GM23338 (cell line): ENCODE results near the gene TNPO3. TPM values are rescaled to one million over a fixed set of nuclear protein-coding genes. Genes with fewer than 3 reads are reported as not detected.

Source experiments
- ATAC-seq: fragments of 200-7000 bp; cut with Tn5 transposase; 3 replicates; pipeline ENCODE4 v1.9.1; 2020
- DNase-seq: peaks from one replicate; pipeline ENCODE4 v3.0.0-alpha.2; 2015; ENCODE audit warnings: low spot score
- H2AFZ ChIP-seq: fragments of 200-600 bp; sonication (generic); 2 replicates; pipeline ENCODE4 v1.8.0; 2016; ENCODE audit warnings: antibody characterized with exemption, mild to moderate bottlenecking, moderate library complexity
- H3F3A ChIP-seq: fragments of 200-600 bp; sonication (generic); replicated peaks from 2 replicates; pipeline ENCODE4 v1.8.0; 2017; ENCODE audit warnings: antibody characterized with exemption, mixed run types, low read depth
- H3K27ac ChIP-seq: fragments of 200-600 bp; sonication (generic); 2 replicates; pipeline ENCODE4 v1.6.1; 2016; ENCODE audit warnings: low read depth
- H3K27me3 ChIP-seq: fragments of 200-600 bp; sonication (generic); 2 replicates; pipeline ENCODE4 v1.8.0; 2016; ENCODE audit warnings: mild to moderate bottlenecking, mixed run types, moderate library complexity; ENCODE audit not compliant: insufficient read depth
- H3K36me3 ChIP-seq: fragments of 200-600 bp; sonication (generic); 2 replicates; pipeline ENCODE4 v1.8.0; 2016; ENCODE audit warnings: mild to moderate bottlenecking; ENCODE audit not compliant: insufficient read depth
- H3K4me1 ChIP-seq: fragments of 200-600 bp; sonication (generic); 2 replicates; pipeline ENCODE4 v1.8.0; 2016; ENCODE audit warnings: mild to moderate bottlenecking, moderate library complexity; ENCODE audit not compliant: insufficient read depth
- H3K4me2 ChIP-seq: fragments of 200-600 bp; sonication (generic); 2 replicates; pipeline ENCODE4 v1.7.1; 2017; ENCODE audit warnings: mixed run types
- H3K4me3 ChIP-seq: fragments of 200-600 bp; sonication (generic); 2 replicates; pipeline ENCODE4 v1.6.1; 2016; ENCODE audit warnings: mixed run types
- H3K79me2 ChIP-seq: fragments of 200-600 bp; sonication (generic); replicated peaks from 2 replicates; pipeline ENCODE4 v1.8.0; 2017; ENCODE audit warnings: mild to moderate bottlenecking; ENCODE audit not compliant: insufficient read depth
- H3K9me2 ChIP-seq: fragments of 200-600 bp; sonication (generic); 2 replicates; pipeline ENCODE4 v1.8.0; 2017; ENCODE audit not compliant: insufficient read depth
- H4K20me1 ChIP-seq: fragments of 200-600 bp; sonication (generic); replicated peaks from 2 replicates; pipeline ENCODE4 v1.8.0; 2017; ENCODE audit warnings: mild to moderate bottlenecking; ENCODE audit not compliant: insufficient read depth
- H3K27ac Mint-ChIP-seq: 2 replicates; pipeline ENCODE4 v1.8.0; 2020; ENCODE audit warnings: inconsistent platforms, mild to moderate bottlenecking, moderate library complexity, mixed read lengths
- H3K27me3 Mint-ChIP-seq: 3 replicates; pipeline ENCODE4 v1.8.0; 2022; ENCODE audit warnings: low read depth, mild to moderate bottlenecking, moderate library complexity, mixed read lengths, inconsistent platforms; ENCODE audit not compliant: insufficient read depth, poor library complexity
- H3K36me3 Mint-ChIP-seq: 3 replicates; pipeline ENCODE4 v1.8.0; 2021; ENCODE audit warnings: low read depth, mild to moderate bottlenecking, inconsistent platforms, moderate library complexity, mixed read lengths
- H3K4me1 Mint-ChIP-seq: 3 replicates; pipeline ENCODE4 v1.8.0; 2020; ENCODE audit warnings: mild to moderate bottlenecking, inconsistent platforms, mixed read lengths
- H3K4me3 Mint-ChIP-seq: 3 replicates; pipeline ENCODE4 v1.8.0; 2021; ENCODE audit warnings: moderate library complexity, mild to moderate bottlenecking, inconsistent platforms, mixed read lengths
- H3K9me3 Mint-ChIP-seq: 3 replicates; pipeline ENCODE4 v1.8.0; 2020; ENCODE audit warnings: moderate library complexity, mild to moderate bottlenecking, inconsistent platforms, mixed read lengths
- CTCF ChIP-seq, 2 experiments: fragments of 200-600 bp in 1 of 2; sonication (generic) in 1 of 2; conservative IDR thresholded peaks; 2 replicates each; pipeline versions ENCODE4 v1.5.1 to v1.6.1; 2016 to 2017; ENCODE audit warnings: antibody characterized with exemption in 2 of 2, low read depth in 2 of 2, mild to moderate bottlenecking in 2 of 2, moderate library complexity in 1 of 2
- ETS1 ChIP-seq: IDR thresholded peaks from 2 replicates; pipeline ENCODE4 v1.6.1; 2016; ENCODE audit warnings: antibody characterized with exemption
- EZH2 ChIP-seq: fragments of 200-600 bp; sonication (generic); IDR thresholded peaks from one replicate; pipeline ENCODE4 v1.8.0; 2017; ENCODE audit warnings: antibody characterized with exemption, mild to moderate bottlenecking, low read depth; ENCODE audit not compliant: unreplicated experiment
- EZH2phosphoT487 ChIP-seq: fragments of 200-600 bp; sonication (generic); IDR thresholded peaks from one replicate; pipeline ENCODE4 v1.8.1; 2018; ENCODE audit warnings: antibody characterized with exemption; ENCODE audit not compliant: unreplicated experiment
- JUNB ChIP-seq: IDR thresholded peaks from one replicate; pipeline ENCODE4 v1.6.1; 2016; ENCODE audit warnings: antibody characterized with exemption; ENCODE audit not compliant: unreplicated experiment
- NANOG ChIP-seq: IDR thresholded peaks from 2 replicates; pipeline ENCODE4 v1.6.1; 2016; ENCODE audit warnings: antibody characterized with exemption, borderline replicate concordance
- POLR2AphosphoS5 ChIP-seq: IDR thresholded peaks from 2 replicates; pipeline ENCODE4 v1.6.1; 2016; ENCODE audit warnings: antibody characterized with exemption, low read depth
- STAT1 ChIP-seq: IDR thresholded peaks from one replicate; pipeline ENCODE4 v1.6.1; 2016; ENCODE audit warnings: antibody characterized with exemption; ENCODE audit not compliant: unreplicated experiment
- ZNF114 ChIP-seq: fragments of 250-450 bp; sonication (Bioruptor Pico); IDR thresholded peaks from 2 replicates; pipeline ENCODE4 v1.5.0; 2020; ENCODE audit warnings: mild to moderate bottlenecking, moderate library complexity
- ZNF331 ChIP-seq: fragments of 250-450 bp; sonication (Bioruptor Pico); IDR thresholded peaks from 2 replicates; pipeline ENCODE4 v1.5.0; 2020; ENCODE audit warnings: low read depth, mild to moderate bottlenecking, moderate library complexity
- polyA plus RNA-seq: library from polyadenylated mRNA; unstranded; fragments of >200 nt; fragmentation: Nextera tagmentation; extraction: Ambion mirVana; gene quantifications from 2 replicates; pipeline ENCODE4 v1.2.1, GENCODE V29; 2016
- total RNA-seq: library from RNA; depleted of rRNA; stranded (reverse); fragments of >200 nt; shearing (Covaris generic); gene quantifications from 2 replicates; pipeline ENCODE4 v1.2.3, GENCODE V29; 2014
- TF ChIP-seq, protein P1 (sequence below): IDR thresholded peaks from one replicate; pipeline ENCODE4 v1.6.1; 2018; ENCODE audit warnings: antibody characterized with exemption; ENCODE audit not compliant: unreplicated experiment

The TNPO3 gene
- total and polyA plus RNA-seq, 2 experiments from 2014 or later: 38.2 to 127 TPM

GRCh38 chr7:128923411-128923800, 131.5 kb downstream of the TNPO3 start:
- H3K9me2 ChIP-seq: no peaks in the 10 kb centered on the region
- no peaks in the 10 kb centered on the region for H4K20me1 ChIP-seq
- 0 out of 2 replicates have a peak, but pooled peaks cover 9% of the 10 kb centered on the region for H3K27me3 ChIP-seq
- Mint-ChIP-seq H3K27me3 (peaks cover 11% of the 10 kb centered on the region), H3K4me3 (no peak overlapping the region), H3K9me3 (no peaks in the 10 kb centered on the region; the same call in 2 of the 3 replicates), H3K36me3 (no peaks in the 10 kb centered on the region; the same call in 2 of the 3 replicates), H3K4me1 (peaks cover 16% of the 10 kb centered on the region), H3K27ac (no peak overlapping the region)
- TF ChIP-seq CTCF (conservative IDR thresholded peaks at IDR 0.05; ENCODE audit: low read depth in 2 of 2) (no peak), STAT1 (no peak), POLR2AphosphoS5 (no peak)
- DNase-seq (no peak), ATAC-seq (no peak)
- no peaks in the 10 kb centered on the region; the same call in 1 of the 2 replicates for H3K4me1 ChIP-seq
- H3K27ac ChIP-seq: no peak overlapping the region
- H3K4me2 ChIP-seq: no peak overlapping the region
- no peaks in the 10 kb centered on the region for H3K36me3 ChIP-seq
- no peak overlapping the region for H2AFZ ChIP-seq
- H3K4me3 ChIP-seq: no peak overlapping the region
- H3F3A ChIP-seq: no peaks in the 10 kb centered on the region
- H3K79me2 ChIP-seq: no peaks in the 10 kb centered on the region

DNA sequence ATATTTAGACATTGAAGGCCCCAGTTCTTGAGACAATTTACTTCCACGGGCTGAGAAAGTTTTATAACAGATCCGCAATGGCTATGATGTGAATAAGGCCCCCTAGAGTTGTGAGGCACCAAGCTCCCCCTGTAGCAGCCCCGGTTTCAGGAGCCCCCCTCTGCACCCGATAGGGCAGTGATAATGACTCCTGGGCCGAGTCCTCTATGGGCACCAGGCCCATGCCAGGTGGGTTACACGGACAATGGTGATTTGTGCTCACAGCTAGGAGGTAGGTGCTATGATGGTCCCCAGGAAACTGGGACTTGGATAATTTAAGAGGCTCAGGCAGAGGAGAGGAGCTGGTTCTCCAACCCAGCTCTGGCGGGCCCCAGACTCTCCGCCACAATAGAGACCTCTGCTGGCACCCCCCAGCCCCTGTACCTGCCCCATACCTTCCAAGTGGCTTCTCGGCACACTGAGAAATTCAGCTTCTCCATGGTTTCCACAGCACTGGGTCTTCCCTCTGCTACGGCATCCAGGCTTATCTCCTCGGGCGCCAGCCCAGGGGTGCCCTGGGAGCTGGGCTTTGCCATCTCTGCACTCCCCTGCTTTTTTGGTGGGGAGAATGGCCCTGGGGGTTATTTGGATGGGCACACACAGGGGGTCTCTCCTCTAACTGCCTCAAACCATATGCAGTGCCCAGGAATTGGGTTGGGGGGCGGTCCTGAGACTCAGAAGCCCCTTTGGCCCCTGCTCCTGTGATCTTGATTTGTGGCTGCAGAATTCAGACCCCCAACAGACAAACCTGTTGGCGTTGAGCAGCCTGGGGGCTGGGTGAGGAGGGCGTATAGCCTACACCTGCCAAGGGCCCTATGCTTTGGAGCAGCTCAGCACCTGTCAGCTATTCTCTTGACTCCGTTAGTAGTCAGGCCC, 132.2 kb downstream of the TNPO3 start:
- H3K79me2 ChIP-seq: no peaks in the 10 kb centered on the region
- Mint-ChIP-seq H3K9me3 (no peaks in the 10 kb centered on the region), H3K36me3 (no peaks in the 10 kb centered on the region), H3K27me3 (peaks cover 13% of the 10 kb centered on the region), H3K4me3 (no peak overlapping the region), H3K27ac (no peak overlapping the region), H3K4me1 (peaks cover 16% of the 10 kb centered on the region)
- H3K27ac ChIP-seq: no peak overlapping the region
- no peaks in the 10 kb centered on the region for H3F3A ChIP-seq
- no peak overlapping the region for H3K4me3 ChIP-seq
- peaks cover 12% of the 10 kb centered on the region; the same call in 1 of the 2 replicates for H3K27me3 ChIP-seq
- no peak overlapping the region for H2AFZ ChIP-seq
- no peaks in the 10 kb centered on the region for H3K9me2 ChIP-seq
- H3K4me1 ChIP-seq: no peaks in the 10 kb centered on the region; the same call in 1 of the 2 replicates
- no peak overlapping the region for H3K4me2 ChIP-seq
- H4K20me1 ChIP-seq: no peaks in the 10 kb centered on the region
- H3K36me3 ChIP-seq: no peaks in the 10 kb centered on the region
- peak; percentile 22 for ATAC-seq
- DNase-seq: no peak
- TF ChIP-seq ZNF331 (no peak), ETS1 (no peak), JUNB (no peak), EZH2 (no peak), NANOG (no peak), STAT1 (no peak), CTCF (conservative IDR thresholded peaks at IDR 0.05; ENCODE audit: low read depth in 2 of 2) (no peak; a peak in 1 of 4 replicates), EZH2phosphoT487 (no peak), ZNF114 (CRISPR knock-in tag) (no peak), POLR2AphosphoS5 (no peak)
- TF ChIP-seq, protein P1, sequence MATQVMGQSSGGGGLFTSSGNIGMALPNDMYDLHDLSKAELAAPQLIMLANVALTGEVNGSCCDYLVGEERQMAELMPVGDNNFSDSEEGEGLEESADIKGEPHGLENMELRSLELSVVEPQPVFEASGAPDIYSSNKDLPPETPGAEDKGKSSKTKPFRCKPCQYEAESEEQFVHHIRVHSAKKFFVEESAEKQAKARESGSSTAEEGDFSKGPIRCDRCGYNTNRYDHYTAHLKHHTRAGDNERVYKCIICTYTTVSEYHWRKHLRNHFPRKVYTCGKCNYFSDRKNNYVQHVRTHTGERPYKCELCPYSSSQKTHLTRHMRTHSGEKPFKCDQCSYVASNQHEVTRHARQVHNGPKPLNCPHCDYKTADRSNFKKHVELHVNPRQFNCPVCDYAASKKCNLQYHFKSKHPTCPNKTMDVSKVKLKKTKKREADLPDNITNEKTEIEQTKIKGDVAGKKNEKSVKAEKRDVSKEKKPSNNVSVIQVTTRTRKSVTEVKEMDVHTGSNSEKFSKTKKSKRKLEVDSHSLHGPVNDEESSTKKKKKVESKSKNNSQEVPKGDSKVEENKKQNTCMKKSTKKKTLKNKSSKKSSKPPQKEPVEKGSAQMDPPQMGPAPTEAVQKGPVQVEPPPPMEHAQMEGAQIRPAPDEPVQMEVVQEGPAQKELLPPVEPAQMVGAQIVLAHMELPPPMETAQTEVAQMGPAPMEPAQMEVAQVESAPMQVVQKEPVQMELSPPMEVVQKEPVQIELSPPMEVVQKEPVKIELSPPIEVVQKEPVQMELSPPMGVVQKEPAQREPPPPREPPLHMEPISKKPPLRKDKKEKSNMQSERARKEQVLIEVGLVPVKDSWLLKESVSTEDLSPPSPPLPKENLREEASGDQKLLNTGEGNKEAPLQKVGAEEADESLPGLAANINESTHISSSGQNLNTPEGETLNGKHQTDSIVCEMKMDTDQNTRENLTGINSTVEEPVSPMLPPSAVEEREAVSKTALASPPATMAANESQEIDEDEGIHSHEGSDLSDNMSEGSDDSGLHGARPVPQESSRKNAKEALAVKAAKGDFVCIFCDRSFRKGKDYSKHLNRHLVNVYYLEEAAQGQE: no peak
